Hepatocyte (in vitro differentiated cells): ENCODE results near the gene MED15. TPM values are rescaled to one million over a fixed set of nuclear protein-coding genes. Genes with fewer than 3 reads are reported as not detected.

ENCODE experiments used
- DNase-seq: peaks from one replicate; pipeline ENCODE4 v3.0.0-alpha.2; 2016; ENCODE audit warnings: low spot score
- H2AFZ ChIP-seq: fragments of 200-600 bp; sonication (generic); 2 replicates; pipeline ENCODE4 v1.6.0; 2016; ENCODE audit warnings: antibody characterized with exemption, mild to moderate bottlenecking
- H3K27ac ChIP-seq: fragments of 200-600 bp; sonication (generic); 2 replicates; pipeline ENCODE4 v1.5.1; 2016; ENCODE audit warnings: mild to moderate bottlenecking
- H3K27me3 ChIP-seq: fragments of 200-600 bp; sonication (generic); 2 replicates; pipeline ENCODE4 v1.6.1; 2016
- H3K36me3 ChIP-seq: fragments of 200-600 bp; sonication (generic); replicated peaks from 2 replicates; pipeline ENCODE4 v1.5.1; 2016; ENCODE audit warnings: low read depth; ENCODE audit not compliant: insufficient read depth
- H3K4me1 ChIP-seq: fragments of 200-600 bp; sonication (generic); 2 replicates; pipeline ENCODE4 v1.5.1; 2016; ENCODE audit warnings: mild to moderate bottlenecking, moderate library complexity; ENCODE audit not compliant: insufficient read depth
- H3K4me2 ChIP-seq: fragments of 200-600 bp; sonication (generic); 2 replicates; pipeline ENCODE4 v1.6.0; 2016
- H3K4me3 ChIP-seq: fragments of 200-600 bp; sonication (generic); 2 replicates; pipeline ENCODE4 v1.5.1; 2016; ENCODE audit warnings: mild to moderate bottlenecking
- H3K79me2 ChIP-seq: fragments of 200-600 bp; sonication (generic); 2 replicates; pipeline ENCODE4 v1.6.0; 2017; ENCODE audit warnings: mild to moderate bottlenecking
- H3K9me2 ChIP-seq: fragments of 200-600 bp; sonication (generic); replicated peaks from 2 replicates; pipeline ENCODE4 v1.6.0; 2017; ENCODE audit warnings: mild to moderate bottlenecking; ENCODE audit not compliant: insufficient read depth
- H3K9me3 ChIP-seq: fragments of 200-600 bp; sonication (generic); 2 replicates; pipeline ENCODE4 v1.5.1; 2016; ENCODE audit warnings: low read depth, mild to moderate bottlenecking
- H4K20me1 ChIP-seq: fragments of 200-600 bp; sonication (generic); 2 replicates; pipeline ENCODE4 v1.6.0; 2016; ENCODE audit warnings: mild to moderate bottlenecking; ENCODE audit not compliant: insufficient read depth, poor library complexity, severe bottlenecking
- EZH2 ChIP-seq: fragments of 200-600 bp; sonication (generic); IDR thresholded peaks from 2 replicates; pipeline ENCODE4 v1.6.1; 2016; ENCODE audit warnings: antibody characterized with exemption, mild to moderate bottlenecking, borderline replicate concordance
- EZH2phosphoT487 ChIP-seq: fragments of 200-600 bp; sonication (generic); IDR thresholded peaks from one replicate; pipeline ENCODE4 v1.6.1; 2018; ENCODE audit warnings: antibody characterized with exemption, mild to moderate bottlenecking, low read depth, moderate library complexity; ENCODE audit not compliant: unreplicated experiment, severe bottlenecking
- WGBS: methylation state at CpG from one replicate; pipeline ENCODE4 v1.1.6; 2016; ENCODE audit warnings: low lambda C conversion rate; ENCODE audit errors: missing lambda C conversion rate; 5-methylcytosine and 5-hydroxymethylcytosine counted together
- polyA plus RNA-seq: library from polyadenylated mRNA; unstranded; fragments of >200 nt; fragmentation: Nextera tagmentation; extraction: Ambion mirVana; gene quantifications from 2 replicates; pipeline ENCODE4 v1.2.1, GENCODE V29; 2016
- total RNA-seq: library from RNA; depleted of rRNA; stranded (reverse); fragments of >200 nt; gene quantifications from 2 replicates; pipeline ENCODE4 v1.2.3, GENCODE V29; 2014
- TF ChIP-seq, protein P1 (sequence below): fragments of 200-600 bp; sonication (generic); IDR thresholded peaks from 2 replicates; pipeline ENCODE4 v1.5.1; 2016; ENCODE audit warnings: antibody characterized with exemption, mild to moderate bottlenecking; ENCODE audit not compliant: poor library complexity

Gene MED15
- total and polyA plus RNA-seq, 2 experiments from 2014 or later, result 31.5 to 53.1 TPM

DNA sequence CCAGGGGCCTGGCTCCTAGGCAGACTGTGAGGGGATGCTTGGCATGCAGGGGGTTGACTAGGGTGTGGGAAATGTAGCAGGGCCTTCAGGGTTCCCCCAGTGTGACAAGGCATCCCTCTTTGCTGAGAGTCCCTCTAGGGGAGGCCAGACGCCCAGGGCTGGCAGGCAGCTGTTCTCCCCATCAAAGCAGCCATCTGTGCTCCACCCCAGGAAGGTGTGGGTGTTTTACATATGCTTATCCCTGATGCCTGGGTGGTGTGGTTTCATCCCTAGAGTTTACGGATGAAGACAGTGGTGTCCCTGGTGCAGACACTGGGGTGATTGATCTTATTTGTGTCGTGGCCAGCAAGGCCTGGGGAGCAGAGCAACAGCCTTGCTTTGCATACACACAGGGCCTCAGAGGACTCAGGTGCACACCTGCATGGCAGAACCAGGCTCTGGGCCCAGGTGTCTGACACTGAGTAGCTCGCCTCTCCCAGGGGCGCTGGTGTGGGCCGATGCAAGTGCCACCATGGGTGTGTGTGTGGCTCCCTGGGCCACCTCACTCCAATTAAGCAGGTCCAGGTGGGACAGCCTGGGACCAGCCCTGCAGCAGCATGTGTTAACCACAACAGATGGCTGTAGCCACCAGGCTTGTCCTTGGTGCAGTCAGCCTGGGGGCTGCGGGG, 74.2 kb downstream of the MED15 start:
- Histone ChIP-seq H3K27ac (no peak overlapping the region), H3K27me3 (no peaks in the 10 kb centered on the region), H2AFZ (no peak overlapping the region), H3K4me2 (no peak overlapping the region), H3K4me1 (no peaks in the 10 kb centered on the region), H3K36me3 (no peaks in the 10 kb centered on the region), H4K20me1 (no peaks in the 10 kb centered on the region), H3K79me2 (peaks cover 4% of the 10 kb centered on the region), H3K9me3 (no peaks in the 10 kb centered on the region), H3K4me3 (no peak overlapping the region), H3K9me2 (no peaks in the 10 kb centered on the region)
- no peak for DNase-seq
- WGBS, result 96% methylated on average over 7 of the region's 7 CpGs
- no peak for TF ChIP-seq EZH2phosphoT487
- TF ChIP-seq, protein P1, sequence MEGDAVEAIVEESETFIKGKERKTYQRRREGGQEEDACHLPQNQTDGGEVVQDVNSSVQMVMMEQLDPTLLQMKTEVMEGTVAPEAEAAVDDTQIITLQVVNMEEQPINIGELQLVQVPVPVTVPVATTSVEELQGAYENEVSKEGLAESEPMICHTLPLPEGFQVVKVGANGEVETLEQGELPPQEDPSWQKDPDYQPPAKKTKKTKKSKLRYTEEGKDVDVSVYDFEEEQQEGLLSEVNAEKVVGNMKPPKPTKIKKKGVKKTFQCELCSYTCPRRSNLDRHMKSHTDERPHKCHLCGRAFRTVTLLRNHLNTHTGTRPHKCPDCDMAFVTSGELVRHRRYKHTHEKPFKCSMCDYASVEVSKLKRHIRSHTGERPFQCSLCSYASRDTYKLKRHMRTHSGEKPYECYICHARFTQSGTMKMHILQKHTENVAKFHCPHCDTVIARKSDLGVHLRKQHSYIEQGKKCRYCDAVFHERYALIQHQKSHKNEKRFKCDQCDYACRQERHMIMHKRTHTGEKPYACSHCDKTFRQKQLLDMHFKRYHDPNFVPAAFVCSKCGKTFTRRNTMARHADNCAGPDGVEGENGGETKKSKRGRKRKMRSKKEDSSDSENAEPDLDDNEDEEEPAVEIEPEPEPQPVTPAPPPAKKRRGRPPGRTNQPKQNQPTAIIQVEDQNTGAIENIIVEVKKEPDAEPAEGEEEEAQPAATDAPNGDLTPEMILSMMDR, result no peak
- TF ChIP-seq EZH2, result no peak

DNA sequence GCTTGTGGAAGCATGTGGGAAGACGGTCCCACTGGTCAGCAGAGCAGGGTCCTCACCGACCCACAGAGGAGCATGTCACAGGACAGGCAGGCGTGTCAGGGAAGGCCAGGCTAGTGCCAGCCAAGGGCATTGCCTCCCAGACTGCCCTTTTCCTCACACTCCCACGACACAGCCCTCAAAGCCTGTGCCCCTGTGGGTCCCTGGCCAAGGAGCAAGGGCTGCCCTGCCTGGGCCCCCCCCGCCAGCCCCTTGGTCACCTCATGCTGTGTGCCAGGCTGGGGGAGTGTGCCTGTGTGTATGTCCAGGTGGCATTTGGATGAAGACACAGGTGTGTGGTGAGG, 74.7 kb downstream of the MED15 start:
- Histone ChIP-seq H3K27me3 (no peaks in the 10 kb centered on the region), H3K9me2 (no peaks in the 10 kb centered on the region), H4K20me1 (no peaks in the 10 kb centered on the region), H3K4me1 (no peaks in the 10 kb centered on the region), H3K9me3 (no peaks in the 10 kb centered on the region), H3K27ac (no peak overlapping the region), H2AFZ (no peak overlapping the region), H3K36me3 (no peaks in the 10 kb centered on the region), H3K79me2 (peaks cover 4% of the 10 kb centered on the region), H3K4me2 (no peak overlapping the region), H3K4me3 (no peak overlapping the region)
- 98% methylated on average over 5 of the region's 5 CpGs for WGBS
- DNase-seq, result no peak
- TF ChIP-seq EZH2 (no peak), EZH2phosphoT487 (no peak)
- TF ChIP-seq, protein P1, result no peak

DNA sequence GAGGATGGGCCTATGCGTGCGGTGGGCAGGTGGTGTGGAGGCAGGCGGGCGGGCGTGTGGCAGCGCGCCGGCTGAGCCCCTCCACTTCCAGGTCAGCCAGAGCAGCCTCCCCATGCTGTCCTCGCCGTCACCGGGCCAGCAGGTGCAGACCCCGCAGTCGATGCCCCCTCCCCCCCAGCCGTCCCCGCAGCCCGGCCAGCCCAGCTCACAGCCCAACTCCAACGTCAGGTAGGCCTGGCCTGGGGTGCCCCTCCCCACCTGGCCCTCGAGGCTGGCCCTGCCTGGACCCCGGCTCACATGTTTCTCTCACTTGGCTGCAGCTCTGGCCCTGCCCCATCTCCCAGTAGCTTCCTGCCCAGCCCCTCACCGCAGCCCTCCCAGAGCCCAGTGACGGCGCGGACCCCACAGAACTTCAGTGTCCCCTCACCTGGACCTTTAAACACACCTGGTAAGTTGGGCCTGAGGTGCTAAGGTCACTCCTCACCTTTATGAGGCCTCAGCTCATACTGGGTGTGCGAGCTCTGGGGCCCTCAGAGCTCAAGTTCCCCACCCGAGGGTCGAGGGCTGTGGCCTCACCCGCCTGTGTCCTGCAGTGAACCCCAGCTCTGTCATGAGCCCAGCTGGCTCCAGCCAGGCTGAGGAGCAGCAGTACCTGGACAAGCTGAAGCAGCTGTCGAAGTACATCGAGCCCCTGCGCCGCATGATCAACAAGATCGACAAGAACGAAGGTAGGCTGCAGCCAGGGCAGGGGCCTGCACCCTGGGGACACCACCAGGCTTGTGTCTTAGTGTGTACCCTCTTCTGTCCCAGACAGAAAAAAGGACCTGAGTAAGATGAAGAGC, 75.3 kb downstream of the MED15 start:
- Histone ChIP-seq H3K36me3 (no peaks in the 10 kb centered on the region), H3K27ac (no peak overlapping the region), H2AFZ (no peak overlapping the region), H3K9me2 (no peaks in the 10 kb centered on the region), H3K27me3 (no peaks in the 10 kb centered on the region), H3K4me2 (no peak overlapping the region), H3K9me3 (no peaks in the 10 kb centered on the region), H4K20me1 (no peaks in the 10 kb centered on the region), H3K4me1 (no peaks in the 10 kb centered on the region), H3K4me3 (no peak overlapping the region), H3K79me2 (peaks cover 4% of the 10 kb centered on the region)
- TF ChIP-seq, protein P1, result no peak
- TF ChIP-seq EZH2 (no peak), EZH2phosphoT487 (no peak)
- 96% methylated on average over 19 of the region's 33 CpGs for WGBS
- no peak for DNase-seq
